Limb (tissue), 2 donors: ENCODE data around the gene EML5.

Experiments used
- DNase-seq, 2 donors: peaks; one replicate each; pipeline ENCODE4 v3.0.0-alpha.2; 2016; ENCODE audit errors: extremely low spot score in 2 of 2

The EML5 gene

GRCh38 chr14:88618476-88618875, 174.3 kb downstream of the EML5 start:
- no peak for DNase-seq

- DNase-seq: no peak
Measured at GRCh38 chr14:88617479-88617878, 175.3 kb downstream of the EML5 start.

- DNase-seq: no peak
Measured at GRCh38 chr14:88616697-88617096, 176.1 kb downstream of the EML5 start.

GRCh38 chr14:88614218-88614907, 178.4 kb downstream of the EML5 start:
- no peak for DNase-seq

- no peak for DNase-seq
Measured at GRCh38 chr14:88613552-88614010, 179.2 kb downstream of the EML5 start.

GRCh38 chr14:88612981-88613380, 179.8 kb downstream of the EML5 start:
- no peak for DNase-seq

- DNase-seq: no peak
Measured at GRCh38 chr14:88611878-88612277, 180.9 kb downstream of the EML5 start.

- no peak for DNase-seq
Measured at GRCh38 chr14:88607829-88608228, 184.9 kb downstream of the EML5 start.

GRCh38 chr14:88605594-88605993, 187.2 kb downstream of the EML5 start:
- no peak for DNase-seq

GRCh38 chr14:88604212-88604611, 188.5 kb downstream of the EML5 start:
- no peak for DNase-seq

- no peak for DNase-seq
Measured at GRCh38 chr14:88599761-88600439, 192.9 kb downstream of the EML5 start.

- no peak for DNase-seq
Measured at GRCh38 chr14:88599326-88599725, 193.4 kb downstream of the EML5 start.

- DNase-seq: no peak
Measured at GRCh38 chr14:88598097-88598675, 194.6 kb downstream of the EML5 start.

- no peak for DNase-seq
Measured at GRCh38 chr14:88597601-88598000, 195.2 kb downstream of the EML5 start.

GRCh38 chr14:88597038-88597437, 195.7 kb downstream of the EML5 start:
- no peak for DNase-seq

- no peak for DNase-seq
Measured at GRCh38 chr14:88592031-88592430, 200.7 kb downstream of the EML5 start.

GRCh38 chr14:88590173-88590572, 202.6 kb downstream of the EML5 start:
- DNase-seq: no peak

- DNase-seq: no peak
Measured at GRCh38 chr14:88588081-88588480, 204.7 kb downstream of the EML5 start.

GRCh38 chr14:88584451-88584850, 208.3 kb downstream of the EML5 start:
- DNase-seq: no peak

- DNase-seq: no peak
Measured at GRCh38 chr14:88576222-88576621, 216.5 kb downstream of the EML5 start.

GRCh38 chr14:88572117-88572516, 220.6 kb downstream of the EML5 start:
- no peak for DNase-seq

- no peak for DNase-seq
Measured at GRCh38 chr14:88568196-88568595, 224.6 kb downstream of the EML5 start.

- DNase-seq: no peak
Measured at GRCh38 chr14:88565427-88565826, 227.3 kb downstream of the EML5 start.
